ENCODE measurements around the gene MPHOSPH10.
"Not testable (repeated sequence)": the region's sequence is repeated elsewhere in the genome, so short reads cannot be mapped to it uniquely, and the experiment has no call there.

MPHOSPH10 gene

GRCh38 chr2:71122387-71123298 lies 7.8 kb upstream of the MPHOSPH10 start:
- no peak for DNase-seq

DNA sequence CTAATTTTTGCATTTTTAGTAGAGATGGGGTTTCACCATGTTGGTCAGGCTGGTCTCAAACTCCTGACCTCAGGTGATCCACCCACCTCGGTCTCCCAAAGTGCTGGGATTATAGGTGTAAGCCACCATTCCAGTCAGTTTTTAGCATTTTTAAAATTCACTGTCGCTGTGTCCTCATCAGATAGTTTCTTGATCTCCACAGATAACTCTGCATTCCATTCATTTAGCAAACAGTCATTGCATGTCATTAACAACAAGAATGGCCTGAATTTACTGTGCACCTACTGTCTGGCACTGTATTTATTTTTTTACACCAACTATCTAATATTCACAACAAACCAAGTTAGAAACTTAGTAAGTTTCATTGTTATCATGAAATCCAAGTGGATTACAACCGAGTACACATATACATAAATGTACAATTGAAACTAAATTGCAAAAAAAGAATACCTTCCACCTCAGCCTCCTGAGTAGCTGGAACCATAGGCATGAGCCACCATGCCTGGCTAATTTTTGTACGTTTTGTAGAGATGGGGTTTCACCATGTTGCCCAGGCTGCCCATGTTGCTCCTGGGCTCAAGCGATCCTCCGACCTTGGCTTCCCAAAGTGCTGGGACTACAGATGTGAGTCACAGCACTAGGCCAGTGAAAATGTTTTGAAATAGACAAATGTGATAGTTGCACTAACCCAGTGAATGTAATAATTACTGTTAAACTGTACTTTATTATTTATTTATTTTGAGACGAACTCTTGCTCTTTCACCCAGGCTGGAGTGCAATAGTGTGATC lies 4.7 kb upstream of the MPHOSPH10 start:
- DNase-seq = no peak

- DNase-seq = no peak
Observed at GRCh38 chr2:71126957-71127356, 3.5 kb upstream of the MPHOSPH10 start.

DNA sequence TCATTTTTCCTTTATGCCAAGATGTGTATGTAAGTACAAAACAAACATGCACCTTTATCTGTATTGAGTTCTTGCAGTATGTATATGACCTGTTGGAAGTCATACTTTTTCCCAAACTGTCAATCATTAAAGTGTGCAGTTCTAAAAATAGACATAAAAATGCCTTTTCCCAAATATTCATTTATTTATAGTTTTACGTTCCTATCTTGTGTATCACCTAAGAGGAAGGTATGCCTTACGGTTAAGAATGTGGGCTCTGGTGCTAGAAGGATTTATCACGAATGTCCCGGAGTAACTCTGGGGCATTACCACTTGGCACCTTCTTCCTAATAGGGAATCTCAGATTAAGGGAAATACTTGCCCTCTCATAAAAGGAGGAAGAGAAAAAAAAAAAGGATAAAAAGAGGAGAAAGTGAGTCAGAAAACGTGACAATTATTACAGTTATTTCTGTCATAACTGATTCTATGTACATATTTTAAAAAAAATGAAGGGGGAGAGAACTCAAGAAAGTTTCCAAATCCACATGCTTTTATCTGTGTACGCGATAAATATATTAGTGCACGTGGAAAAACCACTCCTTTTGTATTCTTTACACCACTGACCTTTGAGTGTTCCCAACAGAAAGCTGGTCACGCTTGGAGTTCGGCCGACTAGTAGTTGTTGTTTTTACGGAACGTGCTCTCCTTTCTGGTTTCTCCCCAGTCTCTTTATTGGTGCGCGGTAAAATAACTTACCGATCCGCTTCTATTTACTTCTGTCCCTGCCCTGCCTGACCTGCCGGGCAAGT lies 1.1 kb upstream of the MPHOSPH10 start:
- DNase-seq = no peak

GRCh38 chr2:71129902-71130151 lies 607 bp upstream of the MPHOSPH10 start:
- DNase-seq = no peak

- peak; percentile 35 for DNase-seq
Observed at GRCh38 chr2:71130905-71131244, 441 bp downstream of the MPHOSPH10 start.

DNA sequence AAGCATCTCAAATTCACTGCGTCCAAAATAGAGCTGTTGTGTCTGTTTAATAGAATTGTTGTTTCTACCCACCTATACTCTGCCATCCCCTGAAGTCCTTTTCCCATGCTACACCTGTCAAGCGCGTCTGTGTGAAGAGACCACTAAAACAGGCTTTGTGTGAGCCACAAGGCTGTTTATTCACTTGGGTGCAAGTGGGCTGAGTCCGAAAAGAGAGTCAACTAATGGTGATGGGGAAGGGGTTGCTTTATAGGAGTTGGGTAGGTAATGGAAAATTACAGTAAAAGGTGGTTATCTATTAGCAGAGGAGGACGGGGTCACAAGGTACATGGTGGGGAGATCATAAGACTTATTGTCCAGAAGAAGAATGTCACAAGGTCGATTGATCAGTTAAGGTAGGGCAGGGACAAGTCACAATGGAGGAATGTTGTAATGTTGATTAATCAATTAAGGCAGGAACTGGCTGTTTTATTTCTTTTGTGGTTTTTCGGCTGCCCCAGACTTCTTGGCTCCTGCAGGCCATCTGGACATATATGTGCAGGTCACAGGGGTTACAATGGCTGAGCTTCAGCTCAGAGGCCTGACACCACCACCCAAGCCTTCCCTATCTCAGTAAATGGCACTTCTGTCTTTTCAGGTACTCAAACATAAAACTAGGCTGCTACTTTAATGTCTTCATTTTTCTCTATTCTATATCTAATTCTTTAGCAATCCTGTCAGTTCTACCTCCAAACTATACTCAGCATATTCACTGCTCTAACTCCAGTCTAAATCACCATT lies 1.1 kb downstream of the MPHOSPH10 start:
- not testable (repeated sequence) for DNase-seq

DNA sequence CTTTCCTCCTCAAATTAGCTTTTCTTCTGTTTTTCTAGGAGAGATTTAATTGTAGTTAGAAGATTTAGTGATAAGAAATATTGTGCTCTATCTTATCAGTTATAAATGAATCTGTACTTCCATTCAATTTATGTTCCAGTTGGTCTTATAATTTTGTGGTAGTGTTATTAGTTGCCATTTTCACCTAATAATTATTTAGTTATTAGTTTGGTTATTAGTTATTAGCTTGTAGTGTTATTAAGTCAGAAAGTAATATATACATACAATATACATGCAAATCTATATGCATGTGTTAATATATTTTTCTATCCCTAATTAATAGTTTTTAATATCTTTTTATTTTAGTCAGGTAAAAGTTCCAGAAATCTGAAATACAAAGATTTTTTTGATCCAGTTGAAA lies 3.2 kb downstream of the MPHOSPH10 start:
- no peak for DNase-seq

GRCh38 chr2:71136174-71136573 lies 5.7 kb downstream of the MPHOSPH10 start:
- no peak for DNase-seq

DNA sequence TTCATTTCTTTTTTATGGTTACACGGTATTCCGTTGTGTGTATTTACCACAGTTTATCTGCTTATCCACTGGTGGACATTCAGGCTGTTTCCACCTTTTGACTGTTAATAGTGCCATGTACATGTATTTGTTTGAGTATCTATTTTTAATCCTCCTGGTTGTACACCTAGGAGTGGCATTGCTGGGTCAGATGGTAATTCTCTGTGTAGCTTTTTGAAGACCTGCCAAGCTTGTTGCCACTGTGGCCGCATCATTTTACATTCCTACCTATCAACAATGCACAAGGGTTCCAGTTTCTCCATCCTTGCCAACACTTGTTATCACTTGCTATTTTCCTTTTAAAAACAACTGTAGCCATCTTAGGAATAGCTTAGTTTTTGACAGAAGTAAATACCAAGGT lies 13.3 kb downstream of the MPHOSPH10 start:
- DNase-seq = no peak

GRCh38 chr2:71148506-71149063 lies 18.2 kb downstream of the MPHOSPH10 start:
- no peak for DNase-seq

- no peak for DNase-seq
Observed at GRCh38 chr2:71150082-71150816, 19.8 kb downstream of the MPHOSPH10 start.

DNA sequence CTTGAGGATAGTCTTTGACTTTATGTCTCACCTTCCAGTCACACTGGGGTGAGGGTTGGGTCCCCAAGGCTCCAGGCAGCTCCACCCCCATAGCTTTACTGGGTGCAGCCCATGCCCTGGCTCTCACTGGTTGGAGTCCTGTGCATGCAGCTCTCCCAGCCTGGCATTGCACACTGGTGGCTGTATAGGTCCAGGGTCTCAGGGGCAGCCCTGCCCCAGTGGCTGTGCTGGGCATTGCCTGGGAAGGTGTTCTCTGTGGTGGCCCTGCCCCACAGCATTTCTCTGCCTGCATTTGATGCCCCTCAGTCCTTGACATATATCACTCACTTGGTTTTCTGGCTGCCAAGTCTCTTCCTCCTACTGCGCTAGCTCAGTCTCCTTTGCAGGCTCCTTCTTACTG lies 21.2 kb downstream of the MPHOSPH10 start:
- DNase-seq = no peak

GRCh38 chr2:71153585-71154224 lies 23.3 kb downstream of the MPHOSPH10 start:
- DNase-seq = no peak

DNA sequence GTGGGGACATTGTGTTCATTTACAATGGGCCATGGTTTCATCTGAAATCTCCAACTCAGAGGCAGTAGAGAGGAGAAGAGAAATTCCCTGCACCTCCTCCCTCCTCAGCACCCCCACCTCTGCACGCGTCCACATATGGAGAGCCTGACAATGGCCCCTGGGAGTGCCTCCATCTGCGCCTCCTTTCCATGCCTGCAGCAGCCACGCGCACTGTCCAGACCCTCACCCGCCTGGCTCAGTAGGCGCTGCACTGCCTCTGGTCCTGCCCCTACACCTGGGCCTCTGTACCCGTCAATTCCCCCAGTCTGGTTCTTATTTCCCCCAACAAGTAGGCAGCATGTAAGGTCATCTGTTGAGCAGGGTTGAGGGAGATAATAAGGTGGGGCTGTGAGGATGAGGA lies 23.8 kb downstream of the MPHOSPH10 start:
- no peak for DNase-seq

GRCh38 chr2:71154798-71155197 lies 24.4 kb downstream of the MPHOSPH10 start:
- peak; percentile 42 for DNase-seq

GRCh38 chr2:71155846-71156245 lies 25.4 kb downstream of the MPHOSPH10 start:
- no peak for DNase-seq

DNA sequence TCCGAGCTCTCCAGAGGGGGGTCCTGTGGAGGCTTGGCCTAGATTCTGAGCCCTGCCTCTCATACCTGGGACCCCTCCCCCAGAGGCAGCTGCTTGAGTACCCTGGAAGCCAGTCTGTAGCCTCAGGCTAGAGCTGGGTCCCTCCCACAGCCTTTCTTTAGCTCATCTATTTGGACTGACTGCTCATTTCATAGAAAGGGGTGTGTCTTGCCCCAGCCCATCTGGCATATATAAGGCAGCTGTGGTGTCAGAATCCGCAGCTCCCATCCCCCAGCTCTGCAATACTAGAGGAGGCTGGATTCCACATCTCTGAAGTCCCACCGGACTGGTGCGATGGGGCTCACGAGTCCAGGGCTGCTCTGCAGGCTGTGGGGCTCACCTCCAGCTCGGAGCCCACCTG lies 26.1 kb downstream of the MPHOSPH10 start:
- DNase-seq = no peak

GRCh38 chr2:71157124-71157793 lies 26.8 kb downstream of the MPHOSPH10 start:
- DNase-seq = peak; percentile 60

DNA sequence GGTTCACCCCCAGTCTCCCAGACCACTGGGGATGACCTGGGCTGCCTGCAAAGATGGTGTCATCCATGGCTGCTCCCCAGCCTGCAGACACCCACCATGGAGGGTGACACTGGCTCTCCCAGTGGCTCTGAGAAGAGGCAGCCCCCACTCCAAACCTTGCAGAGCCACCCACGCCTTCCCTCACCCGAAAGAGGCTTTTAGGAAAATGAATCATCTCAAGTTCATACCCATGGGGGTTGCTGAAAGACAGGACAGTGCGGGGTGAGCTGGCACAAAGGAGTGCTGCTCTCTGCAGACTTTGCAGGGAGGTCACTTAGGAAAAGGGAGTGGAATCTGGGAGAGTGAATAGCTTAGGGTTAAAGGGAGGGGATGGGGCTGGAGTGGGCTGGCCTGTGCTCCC lies 36.4 kb downstream of the MPHOSPH10 start:
- DNase-seq = no peak

GRCh38 chr2:71173096-71173495 lies 42.7 kb downstream of the MPHOSPH10 start:
- no peak for DNase-seq

Measured in activated CD4-positive, alpha-beta T cell treated with anti-CD3 and anti-CD28 coated beads, Interleukin-10, Interleukin-2, amounts not matched to agents 100 ng/mL and 50 ng/mL, durations not matched to agents 16 hours and 8 hours (primary cell).